GM23338 (cell line): ENCODE measurements around the gene SPATA1.

Experiments
- CREB1 ChIP-seq: fragments of 250-450 bp; sonication (Bioruptor Pico); IDR thresholded peaks from 2 replicates; pipeline ENCODE4 v1.5.0; 2020; ENCODE audit warnings: low read depth, mild to moderate bottlenecking, moderate library complexity
- EZH2 ChIP-seq: fragments of 200-600 bp; sonication (generic); IDR thresholded peaks from one replicate; pipeline ENCODE4 v1.8.0; 2017; ENCODE audit warnings: antibody characterized with exemption, mild to moderate bottlenecking, low read depth; ENCODE audit not compliant: unreplicated experiment
- EZH2phosphoT487 ChIP-seq: fragments of 200-600 bp; sonication (generic); IDR thresholded peaks from one replicate; pipeline ENCODE4 v1.8.1; 2018; ENCODE audit warnings: antibody characterized with exemption; ENCODE audit not compliant: unreplicated experiment
- POLR2AphosphoS5 ChIP-seq: IDR thresholded peaks from 2 replicates; pipeline ENCODE4 v1.6.1; 2016; ENCODE audit warnings: antibody characterized with exemption, low read depth
- STAT1 ChIP-seq: IDR thresholded peaks from one replicate; pipeline ENCODE4 v1.6.1; 2016; ENCODE audit warnings: antibody characterized with exemption; ENCODE audit not compliant: unreplicated experiment
- TF ChIP-seq, protein P1 (sequence below), 2 experiments: fragments of 200-600 bp in 1 of 2; sonication (generic) in 1 of 2; conservative IDR thresholded peaks; 2 replicates each; pipeline versions ENCODE4 v1.5.1 to v1.6.1; 2016 to 2017; ENCODE audit warnings: antibody characterized with exemption in 2 of 2, low read depth in 2 of 2, mild to moderate bottlenecking in 2 of 2, moderate library complexity in 1 of 2
- TF ChIP-seq, protein P2 (sequence below): IDR thresholded peaks from one replicate; pipeline ENCODE4 v1.6.1; 2018; ENCODE audit warnings: antibody characterized with exemption; ENCODE audit not compliant: unreplicated experiment
- TF ChIP-seq, protein P3 (sequence below): IDR thresholded peaks from 2 replicates; pipeline ENCODE4 v1.6.1; 2016; ENCODE audit warnings: antibody characterized with exemption

DNA sequence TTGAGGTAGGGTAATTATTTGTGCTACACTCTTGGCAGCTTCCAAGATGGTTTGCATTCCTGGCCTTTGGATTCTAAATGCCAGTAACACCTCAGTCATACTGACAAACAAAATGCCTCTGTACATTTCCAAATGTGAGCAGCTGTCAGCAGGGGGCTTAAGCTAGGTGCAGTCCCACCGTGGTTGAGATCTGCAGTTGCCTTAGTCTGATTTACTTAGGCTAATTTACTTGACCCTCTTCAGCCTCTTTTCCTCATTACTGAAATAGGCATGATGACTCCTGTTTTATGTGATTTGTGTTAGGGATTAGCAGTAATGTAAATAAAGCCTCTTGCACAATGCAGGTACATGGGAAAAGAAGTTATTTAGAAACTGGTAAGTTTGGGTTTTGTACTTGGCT lies 13.5 kb upstream of the SPATA1 start:
- TF ChIP-seq, protein P1, sequence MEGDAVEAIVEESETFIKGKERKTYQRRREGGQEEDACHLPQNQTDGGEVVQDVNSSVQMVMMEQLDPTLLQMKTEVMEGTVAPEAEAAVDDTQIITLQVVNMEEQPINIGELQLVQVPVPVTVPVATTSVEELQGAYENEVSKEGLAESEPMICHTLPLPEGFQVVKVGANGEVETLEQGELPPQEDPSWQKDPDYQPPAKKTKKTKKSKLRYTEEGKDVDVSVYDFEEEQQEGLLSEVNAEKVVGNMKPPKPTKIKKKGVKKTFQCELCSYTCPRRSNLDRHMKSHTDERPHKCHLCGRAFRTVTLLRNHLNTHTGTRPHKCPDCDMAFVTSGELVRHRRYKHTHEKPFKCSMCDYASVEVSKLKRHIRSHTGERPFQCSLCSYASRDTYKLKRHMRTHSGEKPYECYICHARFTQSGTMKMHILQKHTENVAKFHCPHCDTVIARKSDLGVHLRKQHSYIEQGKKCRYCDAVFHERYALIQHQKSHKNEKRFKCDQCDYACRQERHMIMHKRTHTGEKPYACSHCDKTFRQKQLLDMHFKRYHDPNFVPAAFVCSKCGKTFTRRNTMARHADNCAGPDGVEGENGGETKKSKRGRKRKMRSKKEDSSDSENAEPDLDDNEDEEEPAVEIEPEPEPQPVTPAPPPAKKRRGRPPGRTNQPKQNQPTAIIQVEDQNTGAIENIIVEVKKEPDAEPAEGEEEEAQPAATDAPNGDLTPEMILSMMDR (conservative IDR thresholded peaks at IDR 0.05; ENCODE audit: low read depth in 2 of 2): no peak
- TF ChIP-seq EZH2 (no peak), CREB1 (CRISPR knock-in tag) (no peak), POLR2AphosphoS5 (no peak), EZH2phosphoT487 (no peak), STAT1 (no peak)
- TF ChIP-seq, protein P2, sequence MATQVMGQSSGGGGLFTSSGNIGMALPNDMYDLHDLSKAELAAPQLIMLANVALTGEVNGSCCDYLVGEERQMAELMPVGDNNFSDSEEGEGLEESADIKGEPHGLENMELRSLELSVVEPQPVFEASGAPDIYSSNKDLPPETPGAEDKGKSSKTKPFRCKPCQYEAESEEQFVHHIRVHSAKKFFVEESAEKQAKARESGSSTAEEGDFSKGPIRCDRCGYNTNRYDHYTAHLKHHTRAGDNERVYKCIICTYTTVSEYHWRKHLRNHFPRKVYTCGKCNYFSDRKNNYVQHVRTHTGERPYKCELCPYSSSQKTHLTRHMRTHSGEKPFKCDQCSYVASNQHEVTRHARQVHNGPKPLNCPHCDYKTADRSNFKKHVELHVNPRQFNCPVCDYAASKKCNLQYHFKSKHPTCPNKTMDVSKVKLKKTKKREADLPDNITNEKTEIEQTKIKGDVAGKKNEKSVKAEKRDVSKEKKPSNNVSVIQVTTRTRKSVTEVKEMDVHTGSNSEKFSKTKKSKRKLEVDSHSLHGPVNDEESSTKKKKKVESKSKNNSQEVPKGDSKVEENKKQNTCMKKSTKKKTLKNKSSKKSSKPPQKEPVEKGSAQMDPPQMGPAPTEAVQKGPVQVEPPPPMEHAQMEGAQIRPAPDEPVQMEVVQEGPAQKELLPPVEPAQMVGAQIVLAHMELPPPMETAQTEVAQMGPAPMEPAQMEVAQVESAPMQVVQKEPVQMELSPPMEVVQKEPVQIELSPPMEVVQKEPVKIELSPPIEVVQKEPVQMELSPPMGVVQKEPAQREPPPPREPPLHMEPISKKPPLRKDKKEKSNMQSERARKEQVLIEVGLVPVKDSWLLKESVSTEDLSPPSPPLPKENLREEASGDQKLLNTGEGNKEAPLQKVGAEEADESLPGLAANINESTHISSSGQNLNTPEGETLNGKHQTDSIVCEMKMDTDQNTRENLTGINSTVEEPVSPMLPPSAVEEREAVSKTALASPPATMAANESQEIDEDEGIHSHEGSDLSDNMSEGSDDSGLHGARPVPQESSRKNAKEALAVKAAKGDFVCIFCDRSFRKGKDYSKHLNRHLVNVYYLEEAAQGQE: no peak
- TF ChIP-seq, protein P3, sequence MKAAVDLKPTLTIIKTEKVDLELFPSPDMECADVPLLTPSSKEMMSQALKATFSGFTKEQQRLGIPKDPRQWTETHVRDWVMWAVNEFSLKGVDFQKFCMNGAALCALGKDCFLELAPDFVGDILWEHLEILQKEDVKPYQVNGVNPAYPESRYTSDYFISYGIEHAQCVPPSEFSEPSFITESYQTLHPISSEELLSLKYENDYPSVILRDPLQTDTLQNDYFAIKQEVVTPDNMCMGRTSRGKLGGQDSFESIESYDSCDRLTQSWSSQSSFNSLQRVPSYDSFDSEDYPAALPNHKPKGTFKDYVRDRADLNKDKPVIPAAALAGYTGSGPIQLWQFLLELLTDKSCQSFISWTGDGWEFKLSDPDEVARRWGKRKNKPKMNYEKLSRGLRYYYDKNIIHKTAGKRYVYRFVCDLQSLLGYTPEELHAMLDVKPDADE: no peak
